ENCODE measurements around the gene YAP1. TPM values are rescaled to one million over a fixed set of nuclear protein-coding genes. Genes with fewer than 3 reads are reported as not detected.

The YAP1 gene
- polyA plus RNA-seq, 3 donors = not detected

- Histone ChIP-seq H3K4me3 (replicated peaks in 1 of 3; ENCODE audit: low read depth in 2 of 3, low read length in 3 of 3) (no peak overlapping the region), H3K4me2 (replicated peaks; ENCODE audit: extremely low read depth, low read length, poor library complexity, severe bottlenecking) (no peak overlapping the region), H2AFZ (ENCODE audit: insufficient read depth, low read depth, low read length, poor library complexity, severe bottlenecking) (no peak overlapping the region), H3K27me3 (ENCODE audit: control insufficient read depth in 2 of 2, insufficient read depth in 2 of 2, low read length in 2 of 2) (peaks cover 6 to 13% of the 10 kb centered on the region in 2 donors), H3K36me3 (replicated peaks in 1 of 2; ENCODE audit: control insufficient read depth in 1 of 2, insufficient read depth in 2 of 2, low read length in 2 of 2) (no peaks in the 10 kb centered on the region), H3K9me3 (replicated peaks in 1 of 2; ENCODE audit: control insufficient read depth in 1 of 2, insufficient read depth in 1 of 2, low read length in 2 of 2) (no peaks in the 10 kb centered on the region), H3K4me1 (ENCODE audit: control insufficient read depth in 1 of 2, insufficient read depth in 2 of 2, low read length in 2 of 2) (no peaks in the 10 kb centered on the region), H3K9ac (ENCODE audit: insufficient read depth, low read length, poor library complexity, severe bottlenecking) (no peak overlapping the region), H3K27ac (ENCODE audit: low read depth in 1 of 2, low read length in 2 of 2) (no peak overlapping the region), H4K20me1 (ENCODE audit: insufficient read depth, low read length) (no peaks in the 10 kb centered on the region), H3K79me2 (ENCODE audit: insufficient read depth, low read length) (no peaks in the 10 kb centered on the region)
- no peaks in the 10 kb centered on the region for H3K36me3 Mint-ChIP-seq
- no peak for TF ChIP-seq CTCF (IDR thresholded peaks at IDR 0.05)
- intact Hi-C loops (cut with micrococcal nuclease) = no loop called here
- peaks cover 0 to 2% (median 0%) of the 10 kb centered on the region in 7 donors for H3K9me3 Mint-ChIP-seq
- no CpG with 5 or more reads among the region's 2 CpGs for WGBS (ENCODE audit: insufficient coverage)
- no peaks in the 10 kb centered on the region for H3K4me1 Mint-ChIP-seq
- no peak for DNase-seq
- no peak overlapping the region for H3K4me3 Mint-ChIP-seq
- H3K27me3 Mint-ChIP-seq (ENCODE audit: low read depth in 3 of 3) = peaks cover 1 to 19% (median 8%) of the 10 kb centered on the region in 3 donors
- H3K27ac Mint-ChIP-seq = no peak overlapping the region
Observed at GRCh38 chr11:102147632-102148031, 37.4 kb downstream of the YAP1 start.

GRCh38 chr11:102148059-102148458 lies 37.8 kb downstream of the YAP1 start:
- intact Hi-C loops (cut with micrococcal nuclease) = no loop called here
- Histone ChIP-seq H3K36me3 (replicated peaks in 1 of 2; ENCODE audit: control insufficient read depth in 1 of 2, insufficient read depth in 2 of 2, low read length in 2 of 2) (no peaks in the 10 kb centered on the region), H3K9ac (ENCODE audit: insufficient read depth, low read length, poor library complexity, severe bottlenecking) (no peak overlapping the region), H3K4me2 (replicated peaks; ENCODE audit: extremely low read depth, low read length, poor library complexity, severe bottlenecking) (no peak overlapping the region), H3K27ac (ENCODE audit: low read depth in 1 of 2, low read length in 2 of 2) (no peak overlapping the region), H3K4me1 (ENCODE audit: control insufficient read depth in 1 of 2, insufficient read depth in 2 of 2, low read length in 2 of 2) (no peaks in the 10 kb centered on the region), H3K27me3 (ENCODE audit: control insufficient read depth in 2 of 2, insufficient read depth in 2 of 2, low read length in 2 of 2) (peaks cover 6 to 13% of the 10 kb centered on the region in 2 donors), H3K4me3 (replicated peaks in 1 of 3; ENCODE audit: low read depth in 2 of 3, low read length in 3 of 3) (no peak overlapping the region), H3K9me3 (replicated peaks in 1 of 2; ENCODE audit: control insufficient read depth in 1 of 2, insufficient read depth in 1 of 2, low read length in 2 of 2) (no peaks in the 10 kb centered on the region), H4K20me1 (ENCODE audit: insufficient read depth, low read length) (no peaks in the 10 kb centered on the region), H3K79me2 (ENCODE audit: insufficient read depth, low read length) (no peaks in the 10 kb centered on the region), H2AFZ (ENCODE audit: insufficient read depth, low read depth, low read length, poor library complexity, severe bottlenecking) (no peak overlapping the region)
- no peak overlapping the region for H3K27ac Mint-ChIP-seq
- peaks cover 0 to 2% (median 0%) of the 10 kb centered on the region in 7 donors for H3K9me3 Mint-ChIP-seq
- no peak overlapping the region for H3K4me3 Mint-ChIP-seq
- peaks cover 1 to 21% (median 10%) of the 10 kb centered on the region in 3 donors for H3K27me3 Mint-ChIP-seq (ENCODE audit: low read depth in 3 of 3)
- H3K4me1 Mint-ChIP-seq = no peaks in the 10 kb centered on the region
- H3K36me3 Mint-ChIP-seq = no peaks in the 10 kb centered on the region
- DNase-seq = no peak
- TF ChIP-seq CTCF (IDR thresholded peaks at IDR 0.05) = no peak

All from CD14-positive monocyte (primary cell).